SU-DHL-6 (cell line): ENCODE measurements around the gene FAM83D.

ENCODE experiments used
- H2AFZ ChIP-seq: fragments of 200-600 bp; sonication (generic); 2 replicates; pipeline ENCODE4 v1.6.1; 2014; ENCODE audit warnings: low read depth, mild to moderate bottlenecking, moderate library complexity, mixed read lengths, antibody characterized with exemption, low read length; ENCODE audit not compliant: severe bottlenecking
- H3F3A ChIP-seq: fragments of 200-600 bp; shearing (Covaris generic); 2 replicates; pipeline ENCODE4 v1.6.0; 2016; ENCODE audit warnings: antibody characterized with exemption, mild to moderate bottlenecking; ENCODE audit not compliant: insufficient read depth
- H3K27ac ChIP-seq: fragments of 200-600 bp; sonication (generic); 2 replicates; pipeline ENCODE4 v1.5.1; 2016; ENCODE audit warnings: low read depth, mild to moderate bottlenecking, low read length, moderate library complexity, mixed read lengths
- H3K27me3 ChIP-seq: fragments of 200-600 bp; sonication (generic), shearing (Covaris generic); 2 replicates; pipeline ENCODE4 v1.6.0; 2014; ENCODE audit warnings: mild to moderate bottlenecking, low read length
- H3K36me3 ChIP-seq: fragments of 200-600 bp; sonication (generic); 2 replicates; pipeline ENCODE4 v1.6.1; 2014; ENCODE audit warnings: mild to moderate bottlenecking, low read length, mixed read lengths
- H3K4me2 ChIP-seq: fragments of 300-600, 200-600 bp; shearing (Covaris generic), sonication (generic); 2 replicates; pipeline ENCODE4 v1.6.0; 2014; ENCODE audit warnings: low read length, low read depth, mild to moderate bottlenecking; ENCODE audit not compliant: poor library complexity, severe bottlenecking
- H3K4me3 ChIP-seq: fragments of 200-600 bp; sonication (generic); 2 replicates; pipeline ENCODE4 v1.5.1; 2014; ENCODE audit warnings: antibody characterized with exemption, low read length, mild to moderate bottlenecking, mixed read lengths; ENCODE audit not compliant: insufficient read depth, poor library complexity, severe bottlenecking
- H3K79me2 ChIP-seq: fragments of 200-600 bp; sonication (generic); 2 replicates; pipeline ENCODE4 v1.6.1; 2014; ENCODE audit warnings: mild to moderate bottlenecking, low read length, moderate library complexity; ENCODE audit not compliant: insufficient read depth
- H3K9ac ChIP-seq: fragments of 200-600 bp; sonication (generic); 2 replicates; pipeline ENCODE4 v1.7.0; 2014; ENCODE audit warnings: mild to moderate bottlenecking, low read length
- H3K9me2 ChIP-seq: fragments of 200-600 bp; sonication (generic); replicated peaks from 2 replicates; pipeline ENCODE4 v1.6.1; 2014; ENCODE audit warnings: low read length; ENCODE audit not compliant: insufficient read depth
- H3K9me3 ChIP-seq: fragments of 200-600 bp; sonication (generic); 2 replicates; pipeline ENCODE4 v1.6.1; 2014; ENCODE audit warnings: low read length, mixed read lengths; ENCODE audit not compliant: insufficient read depth
- H4K20me1 ChIP-seq: fragments of 200-600 bp; sonication (generic); 2 replicates; pipeline ENCODE4 v1.6.1; 2014; ENCODE audit warnings: low read depth, mild to moderate bottlenecking, antibody characterized with exemption, low read length, moderate library complexity, mixed read lengths
- CTCF ChIP-seq: fragments of 200-600 bp; sonication (generic); IDR thresholded peaks from one replicate; pipeline ENCODE4 v1.5.1; 2017; ENCODE audit warnings: antibody characterized with exemption, mild to moderate bottlenecking, low read length, moderate library complexity; ENCODE audit not compliant: insufficient read depth, poor library complexity, severe bottlenecking
- EZH2phosphoT487 ChIP-seq: fragments of 200-600 bp; sonication (generic), shearing (Covaris generic); conservative IDR thresholded peaks from 2 replicates; pipeline ENCODE4 v1.6.1; 2018; ENCODE audit warnings: mild to moderate bottlenecking, antibody characterized with exemption, low read length, moderate library complexity, mixed read lengths

FAM83D gene

GRCh38 chr20:38883081-38883980 lies 42.9 kb upstream of the FAM83D start:
- Histone ChIP-seq H3K9me3 (no peaks in the 10 kb centered on the region), H3K27me3 (no peaks in the 10 kb centered on the region), H3K36me3 (no peaks in the 10 kb centered on the region), H2AFZ (no peak overlapping the region), H3F3A (peaks cover 33% of the 10 kb centered on the region), H4K20me1 (no peaks in the 10 kb centered on the region), H3K4me3 (peak overlapping the region; percentile 21), H3K79me2 (peaks cover 93% of the 10 kb centered on the region), H3K4me2 (peak overlapping the region; percentile 50), H3K9ac (peak overlapping the region; percentile 50), H3K9me2 (no peaks in the 10 kb centered on the region), H3K27ac (peak overlapping the region; percentile 99)
- no peak for TF ChIP-seq EZH2phosphoT487
- no peak for TF ChIP-seq CTCF

GRCh38 chr20:38883981-38884733 lies 42.1 kb upstream of the FAM83D start:
- Histone ChIP-seq H3K9me2 (no peaks in the 10 kb centered on the region), H3K4me2 (peak overlapping the region; percentile 50), H3K4me3 (no peak overlapping the region), H3K36me3 (no peaks in the 10 kb centered on the region), H3K27me3 (no peaks in the 10 kb centered on the region), H3K79me2 (peaks cover 88% of the 10 kb centered on the region), H4K20me1 (no peaks in the 10 kb centered on the region), H2AFZ (no peak overlapping the region), H3K27ac (peak overlapping the region; percentile 99), H3F3A (peaks cover 26% of the 10 kb centered on the region), H3K9ac (peak overlapping the region; percentile 50), H3K9me3 (no peaks in the 10 kb centered on the region)
- TF ChIP-seq EZH2phosphoT487, result no peak
- no peak for TF ChIP-seq CTCF

- Histone ChIP-seq H4K20me1 (no peaks in the 10 kb centered on the region), H3F3A (peaks cover 18% of the 10 kb centered on the region), H3K9me2 (no peaks in the 10 kb centered on the region), H3K27ac (peak overlapping the region; percentile 99), H3K27me3 (no peaks in the 10 kb centered on the region), H3K79me2 (peaks cover 82% of the 10 kb centered on the region), H3K9me3 (no peaks in the 10 kb centered on the region), H3K4me2 (no peak overlapping the region), H3K36me3 (no peaks in the 10 kb centered on the region), H2AFZ (no peak overlapping the region), H3K9ac (no peak overlapping the region), H3K4me3 (no peak overlapping the region)
- TF ChIP-seq EZH2phosphoT487, result no peak
- TF ChIP-seq CTCF, result no peak
These were observed 40.9 kb upstream of the FAM83D start for GRCh38 chr20:38885357-38885756.
